CD4-positive, alpha-beta T cell treated with Interleukin-2 at 100 ng/mL for 4 hours (primary cell): ENCODE data around the gene AIRE.
"Not testable (repeated sequence)": the region's sequence is repeated elsewhere in the genome, so short reads cannot be mapped to it uniquely, and the experiment has no call there.

Experiments used
- DNase-seq: peaks from one replicate; pipeline ENCODE4 v3.0.0-alpha.2; 2020; ENCODE audit warnings: low spot score

AIRE gene

DNA sequence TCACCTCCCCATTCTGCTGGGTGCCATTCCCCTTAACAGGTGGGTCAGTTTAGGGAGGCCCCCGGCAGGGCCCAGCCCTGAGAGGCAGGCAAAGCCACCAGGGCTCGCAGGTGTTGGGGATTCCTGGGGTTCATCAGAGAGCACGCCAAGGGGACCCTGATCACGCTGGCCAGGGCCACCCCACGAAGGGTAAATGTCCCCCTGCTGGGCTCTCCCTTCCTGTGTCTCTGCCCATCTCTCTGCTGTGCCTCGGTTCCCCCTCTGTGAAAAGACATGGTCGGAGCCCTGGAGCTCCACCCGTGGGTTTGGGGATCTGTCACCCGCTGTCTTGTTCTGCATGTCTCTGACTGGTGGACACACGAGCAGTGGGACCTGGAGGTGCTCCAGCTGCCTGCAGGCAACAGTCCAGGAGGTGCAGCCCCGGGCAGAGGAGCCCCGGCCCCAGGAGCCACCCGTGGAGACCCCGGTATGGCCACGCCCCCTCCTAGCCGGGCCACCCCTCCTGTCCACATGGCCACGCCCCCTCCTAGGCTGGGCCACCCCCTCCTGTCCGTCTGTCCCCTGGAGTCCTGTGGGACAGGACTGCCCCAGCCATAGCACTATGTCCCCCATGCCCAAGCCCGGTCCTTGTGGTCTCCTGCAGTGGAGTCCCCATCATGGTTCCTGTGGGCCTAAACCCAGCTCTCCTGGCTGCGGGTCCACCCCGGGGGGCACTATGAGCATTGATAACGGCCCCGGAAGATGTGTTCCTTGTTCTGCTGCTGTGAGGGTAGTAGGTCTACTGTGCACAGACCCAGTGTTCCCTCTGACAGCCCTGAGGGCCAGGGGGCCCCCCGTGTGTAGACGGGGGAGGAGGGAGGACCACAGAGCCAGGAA lies 6.5 kb downstream of the AIRE start:
- DNase-seq: no peak

GRCh38 chr21:44292812-44293195 lies 7.1 kb downstream of the AIRE start:
- DNase-seq: no peak

DNA sequence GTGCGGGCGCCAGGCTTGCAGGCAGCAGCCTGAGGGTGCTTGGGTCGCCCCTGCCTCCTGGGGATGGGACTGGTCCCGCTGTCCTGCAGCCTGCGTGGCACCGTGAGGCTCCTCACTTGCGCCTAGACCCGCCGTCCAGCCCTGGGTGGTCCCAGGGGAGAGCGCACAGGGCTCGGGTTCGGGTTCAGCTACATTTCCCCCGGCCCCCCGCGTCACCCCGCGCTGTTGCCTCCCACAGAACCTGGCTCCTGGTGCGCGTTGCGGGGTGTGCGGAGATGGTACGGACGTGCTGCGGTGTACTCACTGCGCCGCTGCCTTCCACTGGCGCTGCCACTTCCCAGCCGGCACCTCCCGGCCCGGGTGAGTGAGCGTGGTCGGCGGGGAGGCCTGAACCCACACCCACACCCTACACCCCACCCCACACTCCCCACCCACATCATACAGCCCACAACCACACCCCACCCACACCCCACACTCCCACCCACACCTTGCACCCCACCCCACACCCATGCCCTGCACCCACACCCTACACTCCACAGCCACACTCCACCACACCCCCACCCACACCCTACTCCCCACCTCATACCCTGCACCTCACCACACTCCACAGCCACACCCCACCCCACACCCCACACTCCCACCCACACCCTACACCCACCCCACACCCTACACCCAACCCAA lies 8.0 kb downstream of the AIRE start:
- DNase-seq: peak; percentile 64

GRCh38 chr21:44294391-44295162 lies 8.9 kb downstream of the AIRE start:
- peak; percentile 13 for DNase-seq

DNA sequence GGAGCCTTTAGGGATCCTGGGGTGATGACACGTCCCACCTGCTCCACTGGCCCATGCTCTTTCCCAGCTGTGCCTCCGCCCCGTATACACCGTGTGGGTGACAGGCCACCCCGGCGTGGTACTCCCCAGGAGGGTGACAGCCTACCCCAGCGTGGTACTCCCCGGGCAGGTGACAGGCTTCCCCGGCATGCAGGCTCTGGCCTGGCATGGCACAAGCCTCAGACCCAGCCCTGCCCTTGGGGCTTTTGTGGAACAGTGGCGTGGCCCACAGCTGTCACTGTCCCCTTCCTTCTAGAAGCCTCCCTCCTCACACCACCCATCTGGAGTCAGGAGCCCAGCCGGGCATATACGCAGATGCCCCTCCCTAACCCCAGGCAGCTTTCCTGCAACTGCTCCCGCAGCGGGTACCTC lies 9.5 kb downstream of the AIRE start:
- no peak for DNase-seq

DNA sequence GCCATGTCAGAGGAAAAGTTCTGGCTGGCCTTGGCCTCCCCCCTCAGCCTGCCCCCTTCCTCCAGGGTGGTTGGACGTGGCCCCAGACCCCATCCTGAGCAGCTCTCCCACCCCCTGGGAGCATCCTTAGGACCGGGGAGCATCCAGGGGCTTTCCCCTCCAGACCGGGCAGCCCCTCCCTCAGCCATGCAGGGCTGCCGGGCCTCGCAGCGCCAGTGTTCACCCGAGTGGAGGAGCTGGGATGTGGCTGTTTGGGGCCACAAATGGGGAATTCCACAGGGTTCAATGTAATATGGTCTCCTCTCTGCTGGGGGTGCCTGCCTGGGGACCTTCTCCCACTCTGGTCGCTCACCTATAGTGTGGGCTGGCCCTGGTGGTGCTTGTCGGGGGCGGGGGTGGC lies 10.0 kb downstream of the AIRE start:
- DNase-seq: no peak

DNA sequence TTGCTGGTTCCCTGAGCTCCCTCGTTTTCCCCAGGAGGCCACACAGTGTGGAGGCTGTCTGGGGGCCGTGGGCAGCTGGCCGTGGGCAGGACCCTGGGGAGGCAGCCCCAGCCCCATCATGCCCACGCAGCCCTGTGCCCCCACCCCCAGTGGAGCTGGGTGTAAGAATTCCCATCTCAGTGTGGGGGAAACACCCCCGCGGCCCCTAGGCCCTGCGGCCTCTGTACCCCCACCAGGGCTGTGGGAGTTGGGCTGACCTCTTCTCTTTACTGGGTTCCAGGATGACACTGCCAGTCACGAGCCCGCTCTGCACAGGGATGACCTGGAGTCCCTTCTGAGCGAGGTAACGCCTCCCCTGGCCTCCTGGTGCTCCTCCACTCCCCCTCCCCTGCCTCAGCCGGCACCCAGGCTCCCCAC lies 10.4 kb downstream of the AIRE start:
- no peak for DNase-seq

GRCh38 chr21:44296916-44297315 lies 11.2 kb downstream of the AIRE start:
- DNase-seq: no peak

- peak; percentile 80 for DNase-seq
Observed at GRCh38 chr21:44297525-44298290, 12.0 kb downstream of the AIRE start.

- peak; percentile 35 for DNase-seq
Observed at GRCh38 chr21:44298301-44298700, 12.6 kb downstream of the AIRE start.

GRCh38 chr21:44299085-44299457 lies 13.4 kb downstream of the AIRE start:
- DNase-seq: peak; percentile 15

DNA sequence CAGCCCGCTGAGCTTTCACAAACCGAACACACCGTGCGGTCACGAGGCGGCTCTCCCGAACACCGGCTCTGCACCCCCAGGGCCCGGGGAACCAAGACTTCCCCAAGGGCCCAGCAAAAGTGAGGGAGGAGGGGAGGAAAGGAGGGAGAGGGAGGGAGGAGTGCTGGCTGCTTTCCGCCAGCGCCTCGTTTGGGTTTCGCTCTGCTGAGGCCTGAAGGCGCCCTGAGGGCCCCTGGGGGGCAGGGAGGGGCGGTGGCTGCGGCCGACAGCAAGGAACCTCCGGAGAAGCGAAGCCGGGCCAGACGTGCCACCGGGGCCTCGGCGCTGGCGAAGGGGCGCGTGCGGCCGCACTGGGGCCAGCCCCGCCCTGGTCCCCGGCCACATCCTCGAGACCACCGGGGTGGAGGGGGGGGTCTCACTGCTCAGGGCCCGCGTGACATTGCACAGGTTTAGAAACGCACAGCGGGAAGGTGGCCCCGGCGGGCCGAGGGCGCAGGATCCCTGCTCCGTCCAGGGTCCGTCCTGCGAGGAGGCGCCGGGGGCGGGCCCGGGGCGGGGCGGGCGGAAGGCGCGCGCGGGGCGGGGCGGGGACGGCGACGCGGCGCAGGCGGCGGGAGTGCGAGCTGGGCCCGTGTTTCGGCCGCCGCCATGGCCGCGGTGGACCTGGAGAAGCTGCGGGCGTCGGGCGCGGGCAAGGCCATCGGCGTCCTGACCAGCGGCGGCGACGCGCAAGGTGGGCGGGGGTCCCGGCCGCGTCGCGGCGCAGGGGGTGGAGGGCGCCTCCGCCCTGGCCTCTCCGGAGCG lies 14.0 kb downstream of the AIRE start, which contains the start of gene PFKL:
Gene PFKL, plus strand, starts transcription at position 596 of the 804 bp plus-strand sequence. Its CDS starts 53 bp downstream, at position 649.
- DNase-seq: peak; percentile 45

DNA sequence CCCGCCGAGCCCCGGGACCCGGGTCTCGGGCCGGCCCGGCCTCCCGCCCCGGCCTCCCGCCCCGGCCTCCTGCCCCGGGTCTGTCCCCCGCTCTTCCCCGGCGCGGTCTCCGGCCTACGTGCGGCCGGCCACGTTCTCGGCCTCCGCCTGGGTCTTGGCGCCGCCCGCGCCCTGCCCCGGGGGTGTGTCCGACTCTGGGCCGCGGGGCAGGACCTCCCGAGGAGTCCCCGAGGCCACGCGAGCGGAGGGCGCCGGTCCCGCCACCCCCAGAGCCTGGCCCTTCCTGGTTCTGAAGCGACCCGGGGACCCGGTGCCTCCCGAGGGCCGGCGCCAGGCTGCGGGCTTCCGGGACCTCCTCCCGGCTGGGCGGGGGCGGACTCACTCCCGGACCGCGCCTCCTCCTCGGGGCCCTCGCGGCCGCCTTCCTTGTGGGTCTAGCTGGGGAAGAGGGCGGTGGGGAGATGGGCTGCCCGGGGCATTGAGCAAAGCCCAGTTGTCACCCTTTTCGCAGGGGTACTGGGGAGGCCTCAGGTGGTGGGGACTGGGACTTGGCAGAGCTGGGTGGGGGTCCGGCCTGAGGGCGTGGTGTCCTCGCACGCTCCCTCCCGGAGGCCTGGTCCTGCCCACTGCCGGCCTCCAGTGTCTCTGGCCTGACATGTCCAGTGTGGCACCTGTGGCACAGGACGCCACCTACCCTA lies 14.7 kb downstream of the AIRE start:
- peak; percentile 53 for DNase-seq

DNA sequence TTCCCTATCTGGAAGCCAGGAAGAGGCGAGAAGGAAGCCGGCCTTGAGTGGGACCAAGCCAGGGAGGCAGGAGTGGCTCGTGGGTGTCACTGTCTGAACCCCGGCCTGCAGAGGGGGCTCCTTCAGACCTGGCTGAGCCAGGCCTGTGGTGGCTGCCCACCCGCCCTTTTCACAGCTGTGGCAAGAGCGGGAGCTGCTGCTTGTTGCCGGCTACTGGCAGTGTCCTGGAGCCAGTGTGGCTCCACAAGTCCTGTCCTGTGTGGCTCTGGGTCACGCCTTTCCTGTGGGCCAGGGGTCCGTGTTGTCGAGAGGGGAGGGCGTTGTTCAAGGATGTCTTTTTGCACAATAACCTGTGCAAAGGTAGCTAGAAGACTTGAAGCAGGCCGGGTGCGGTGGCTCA lies 15.5 kb downstream of the AIRE start:
- no peak for DNase-seq

- DNase-seq: no peak
Observed at GRCh38 chr21:44301961-44302406, 16.3 kb downstream of the AIRE start.

- not testable (repeated sequence) for DNase-seq
Observed at GRCh38 chr21:44302573-44303401, 17.1 kb downstream of the AIRE start.

DNA sequence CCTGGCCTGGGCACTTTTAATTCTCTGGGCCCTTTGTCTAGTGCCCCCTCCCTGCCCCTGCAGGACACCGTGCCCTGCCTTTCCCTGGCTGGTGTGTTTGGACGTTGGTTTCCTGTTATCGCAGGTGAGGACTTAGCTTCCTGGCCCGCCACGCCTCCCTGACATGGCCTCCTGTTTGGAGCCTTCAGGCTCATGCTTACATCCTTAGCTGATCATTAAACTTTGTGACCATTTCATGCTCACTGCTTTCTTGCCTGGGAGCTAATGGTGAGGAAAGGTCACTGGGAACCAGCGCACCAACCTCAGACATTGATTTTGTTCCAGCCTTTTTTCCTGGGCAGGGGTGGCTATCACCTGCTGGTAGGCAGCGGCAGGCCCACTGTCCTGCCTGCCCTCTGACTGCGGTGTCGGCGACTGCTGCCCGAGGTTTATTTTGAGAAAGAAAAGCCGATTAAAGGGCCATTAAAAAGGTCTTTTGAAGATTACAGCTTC lies 17.9 kb downstream of the AIRE start:
- DNase-seq: no peak

DNA sequence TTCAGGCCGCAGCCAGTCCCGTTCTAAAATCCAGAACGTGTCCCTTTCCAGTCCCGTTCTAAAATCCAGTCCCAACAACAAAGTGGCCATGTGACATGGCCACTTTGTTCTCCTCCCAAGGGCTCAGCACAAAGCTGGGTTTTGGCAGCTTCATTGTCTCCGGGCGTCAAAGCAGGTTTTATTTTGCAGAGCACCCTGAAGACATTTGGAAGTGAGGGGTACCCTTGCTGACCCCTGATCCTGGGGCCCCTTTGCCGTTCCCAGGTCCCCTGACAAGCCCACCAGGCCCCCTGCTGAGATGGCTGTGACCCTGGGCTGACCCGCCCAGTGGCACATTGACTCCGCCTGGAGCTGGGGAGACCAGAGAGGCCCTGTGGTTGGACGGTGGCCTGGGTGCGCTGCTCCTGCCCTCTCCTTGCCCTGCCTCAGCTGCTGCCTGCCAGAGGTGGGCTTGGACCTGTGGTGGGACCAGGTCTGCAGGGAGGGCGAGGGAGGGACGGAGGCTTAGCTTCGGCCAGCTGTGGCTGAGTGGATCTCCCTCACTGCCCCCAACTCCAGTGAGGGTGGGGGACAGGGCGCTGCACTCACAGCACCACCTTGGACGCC lies 18.4 kb downstream of the AIRE start:
- DNase-seq: no peak

- DNase-seq: peak; percentile 25
Observed at GRCh38 chr21:44304877-44305293, 19.2 kb downstream of the AIRE start.
